Karpas-422 (cell line): ENCODE measurements around the gene TNIP2. TPM values are rescaled to one million over a fixed set of nuclear protein-coding genes. Genes with fewer than 3 reads are reported as not detected.

Experiments used
- DNase-seq: peaks from one replicate; pipeline ENCODE4 v3.0.0-alpha.2; 2015
- H2AFZ ChIP-seq: fragments of 200-600 bp; sonication (generic); 2 replicates; pipeline ENCODE4 v1.6.1; 2014; ENCODE audit warnings: antibody characterized with exemption, low read length, mixed read lengths
- H3K27ac ChIP-seq: fragments of 200-600 bp; sonication (generic); 2 replicates; pipeline ENCODE4 v1.5.1; 2014; ENCODE audit warnings: mild to moderate bottlenecking, low read length, moderate library complexity
- H3K27me3 ChIP-seq: fragments of 200-600 bp; sonication (generic); 2 replicates; pipeline ENCODE4 v1.6.1; 2014; ENCODE audit warnings: low read length, mixed read lengths
- H3K36me3 ChIP-seq: fragments of 200-600 bp; sonication (generic); 2 replicates; pipeline ENCODE4 v1.6.1; 2014; ENCODE audit warnings: low read length, mixed read lengths; ENCODE audit not compliant: insufficient read depth
- H3K4me1 ChIP-seq: fragments of 200-600 bp; sonication (generic); 2 replicates; pipeline ENCODE4 v1.6.1; 2014; ENCODE audit warnings: mild to moderate bottlenecking, low read length, mixed read lengths
- H3K4me2 ChIP-seq: fragments of 200-600 bp; sonication (generic); 2 replicates; pipeline ENCODE4 v1.6.1; 2014; ENCODE audit warnings: low read length, low read depth, mild to moderate bottlenecking; ENCODE audit not compliant: poor library complexity, severe bottlenecking
- H3K4me3 ChIP-seq: fragments of 200-600 bp; sonication (generic); 2 replicates; pipeline ENCODE4 v1.5.1; 2014; ENCODE audit warnings: mild to moderate bottlenecking, antibody characterized with exemption, low read length, mixed read lengths
- H3K79me2 ChIP-seq: fragments of 200-600 bp; sonication (generic); 2 replicates; pipeline ENCODE4 v1.6.1; 2014; ENCODE audit warnings: mild to moderate bottlenecking, low read length, mixed read lengths
- H3K9ac ChIP-seq: fragments of 200-600 bp; sonication (generic); 2 replicates; pipeline ENCODE4 v1.6.0; 2014; ENCODE audit warnings: low read length
- H3K9me2 ChIP-seq: fragments of 200-600 bp; sonication (generic), shearing (Covaris generic); replicated peaks from 2 replicates; pipeline ENCODE4 v1.6.0; 2014; ENCODE audit warnings: mild to moderate bottlenecking, low read length, moderate library complexity; ENCODE audit not compliant: insufficient read depth
- H3K9me3 ChIP-seq: fragments of 300-700, 200-600 bp; sonication (generic); 2 replicates; pipeline ENCODE4 v1.6.1; 2014; ENCODE audit warnings: low read length, mixed read lengths
- H4K20me1 ChIP-seq: fragments of 200-600 bp; sonication (generic); 2 replicates; pipeline ENCODE4 v1.6.1; 2014; ENCODE audit warnings: mild to moderate bottlenecking, antibody characterized with exemption, low read length, low read depth; ENCODE audit not compliant: insufficient read depth
- total RNA-seq: library from RNA; depleted of rRNA; stranded (reverse); fragments of >200 nt; shearing (Covaris generic); gene quantifications from 2 replicates; pipeline ENCODE4 v1.2.3, GENCODE V29; 2014; ENCODE audit warnings: low replicate concordance

The TNIP2 gene
- total RNA-seq, 1 experiment from 2014 or later = 30.6 TPM

DNA sequence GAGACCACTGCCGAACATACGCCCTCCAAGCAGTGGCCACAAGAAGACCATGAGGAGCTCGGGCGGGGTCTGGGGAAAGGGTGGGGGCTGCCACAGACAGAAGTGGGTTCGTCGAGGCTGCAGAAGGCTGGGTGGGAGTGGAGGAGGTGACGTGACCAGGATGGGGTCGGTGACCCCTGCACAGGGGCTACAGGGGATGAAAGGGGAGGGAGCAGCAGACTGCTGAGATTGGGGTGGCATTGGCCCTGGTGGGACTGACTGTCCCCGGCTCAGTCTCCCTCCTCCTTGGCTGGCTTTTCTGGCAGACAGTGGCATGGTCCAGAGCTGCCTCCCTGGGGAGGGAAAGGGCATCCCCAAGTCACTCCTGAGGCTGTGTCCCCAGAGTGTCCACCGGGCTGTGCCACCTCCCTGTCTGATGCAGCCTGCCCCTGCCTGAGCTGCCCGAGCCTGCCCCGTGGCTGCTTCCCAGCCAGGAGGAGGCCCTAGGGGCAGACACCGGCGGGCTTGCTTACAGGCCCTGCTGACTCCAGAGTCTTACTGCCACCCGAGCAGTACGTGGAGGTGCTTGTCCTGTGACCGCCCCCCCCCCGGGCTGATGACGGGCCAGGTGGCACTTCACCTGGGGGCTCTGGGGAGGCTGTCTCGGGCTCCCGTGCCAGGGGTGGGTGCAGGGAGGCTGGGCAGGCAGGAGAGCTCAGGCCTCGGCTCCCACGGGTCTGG lies 44.0 kb upstream of the TNIP2 start:
- Histone ChIP-seq H3K4me3 (no peak overlapping the region), H3K4me1 (peaks cover 29% of the 10 kb centered on the region), H3K36me3 (no peaks in the 10 kb centered on the region), H3K79me2 (no peaks in the 10 kb centered on the region), H4K20me1 (peaks cover 8% of the 10 kb centered on the region; the same call in 1 of the 2 replicates), H3K9me3 (no peaks in the 10 kb centered on the region), H3K9me2 (no peaks in the 10 kb centered on the region), H3K27me3 (no peaks in the 10 kb centered on the region), H3K9ac (no peak overlapping the region), H3K27ac (no peak overlapping the region), H2AFZ (no peak overlapping the region), H3K4me2 (no peak overlapping the region)
- DNase-seq = no peak

DNA sequence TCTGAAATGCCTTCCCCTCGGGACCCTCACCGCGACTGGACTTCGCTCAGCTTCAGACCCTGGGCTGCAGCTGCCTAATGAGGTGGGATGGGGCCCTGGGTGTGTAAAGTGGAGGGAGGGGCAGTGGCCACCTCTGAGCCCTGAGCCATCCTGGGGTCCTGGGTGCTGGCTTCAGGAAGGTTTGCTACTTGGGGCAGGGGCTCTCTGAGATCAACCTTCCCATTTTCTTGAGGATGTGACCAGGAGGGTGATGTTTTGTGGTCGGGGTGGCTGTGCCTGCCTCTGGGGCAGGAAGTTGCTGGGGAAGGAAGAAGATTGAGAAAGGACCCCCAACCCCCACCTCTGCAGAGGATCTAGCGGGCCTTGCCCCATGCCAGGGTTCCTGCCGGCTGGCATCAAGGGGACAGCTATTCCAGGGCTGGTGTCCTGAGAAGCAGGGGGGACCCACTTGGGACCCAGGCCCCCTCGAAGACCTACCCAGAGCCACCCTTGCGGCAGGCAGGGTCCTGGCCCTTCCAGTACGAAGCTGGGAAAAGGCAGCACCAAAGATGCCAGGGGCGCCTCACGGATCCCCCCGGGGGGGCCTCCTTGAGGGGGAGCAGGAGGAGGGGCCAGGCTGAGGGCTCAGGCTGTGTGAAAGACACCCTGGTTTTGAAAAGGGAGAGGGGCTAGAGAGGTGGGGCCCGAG lies 43.2 kb upstream of the TNIP2 start:
- Histone ChIP-seq H3K36me3 (no peaks in the 10 kb centered on the region), H3K9ac (no peak overlapping the region), H3K4me3 (no peak overlapping the region), H2AFZ (no peak overlapping the region), H4K20me1 (peaks cover 8% of the 10 kb centered on the region; the same call in 1 of the 2 replicates), H3K9me3 (no peaks in the 10 kb centered on the region), H3K4me1 (peaks cover 22% of the 10 kb centered on the region), H3K79me2 (no peaks in the 10 kb centered on the region), H3K4me2 (peak overlapping the region; percentile 17), H3K27me3 (no peaks in the 10 kb centered on the region), H3K27ac (no peak overlapping the region), H3K9me2 (no peaks in the 10 kb centered on the region)
- DNase-seq = no peak

DNA sequence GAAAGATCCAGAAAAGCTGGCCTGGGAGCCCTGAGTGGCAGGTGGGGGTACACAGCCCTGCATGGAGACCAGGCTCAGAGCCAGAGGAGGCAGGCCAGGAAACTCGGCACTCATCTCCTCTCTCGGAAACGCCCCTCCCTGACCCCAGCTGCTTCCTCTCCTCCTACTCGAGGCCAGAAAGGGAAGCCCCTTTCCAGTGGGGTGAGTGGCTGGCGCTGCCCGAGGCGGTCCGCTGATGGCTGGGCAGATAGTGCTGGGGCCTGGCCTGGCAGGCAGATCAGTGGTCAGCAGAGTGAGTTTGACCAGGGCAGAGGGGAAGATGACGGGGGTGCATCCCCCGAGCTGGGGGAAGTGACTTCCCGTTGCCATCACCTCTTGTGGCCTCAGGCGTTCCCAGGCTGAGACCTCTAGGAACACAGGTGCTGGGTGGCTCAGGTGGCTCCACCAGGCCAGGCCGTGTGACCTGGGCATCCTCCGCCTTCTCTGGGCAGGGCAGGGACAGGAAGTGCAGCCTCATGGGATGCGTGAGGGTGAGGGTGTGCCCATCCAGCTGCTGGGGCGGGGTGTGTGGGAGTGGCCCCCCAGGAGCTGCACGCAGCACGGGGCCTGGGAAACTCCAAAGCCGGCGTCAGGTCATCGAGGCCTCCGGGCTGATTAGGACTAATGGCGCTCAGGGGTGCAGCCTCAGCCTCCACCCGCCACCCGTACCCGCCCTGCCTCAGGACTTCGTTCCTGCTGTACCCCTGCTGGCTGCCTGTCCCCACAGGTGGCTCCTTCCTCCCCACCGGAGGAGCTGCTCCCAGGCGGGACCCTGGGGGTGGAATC lies 42.5 kb upstream of the TNIP2 start:
- DNase-seq = no peak
- Histone ChIP-seq H3K36me3 (no peaks in the 10 kb centered on the region), H3K79me2 (no peaks in the 10 kb centered on the region), H3K9me2 (no peaks in the 10 kb centered on the region), H3K4me3 (no peak overlapping the region), H3K9ac (no peak overlapping the region), H2AFZ (no peak overlapping the region), H3K27me3 (no peaks in the 10 kb centered on the region), H3K9me3 (no peaks in the 10 kb centered on the region), H3K4me1 (peaks cover 26% of the 10 kb centered on the region), H3K27ac (no peak overlapping the region), H4K20me1 (peaks cover 16% of the 10 kb centered on the region), H3K4me2 (peak overlapping the region; percentile 17)

DNA sequence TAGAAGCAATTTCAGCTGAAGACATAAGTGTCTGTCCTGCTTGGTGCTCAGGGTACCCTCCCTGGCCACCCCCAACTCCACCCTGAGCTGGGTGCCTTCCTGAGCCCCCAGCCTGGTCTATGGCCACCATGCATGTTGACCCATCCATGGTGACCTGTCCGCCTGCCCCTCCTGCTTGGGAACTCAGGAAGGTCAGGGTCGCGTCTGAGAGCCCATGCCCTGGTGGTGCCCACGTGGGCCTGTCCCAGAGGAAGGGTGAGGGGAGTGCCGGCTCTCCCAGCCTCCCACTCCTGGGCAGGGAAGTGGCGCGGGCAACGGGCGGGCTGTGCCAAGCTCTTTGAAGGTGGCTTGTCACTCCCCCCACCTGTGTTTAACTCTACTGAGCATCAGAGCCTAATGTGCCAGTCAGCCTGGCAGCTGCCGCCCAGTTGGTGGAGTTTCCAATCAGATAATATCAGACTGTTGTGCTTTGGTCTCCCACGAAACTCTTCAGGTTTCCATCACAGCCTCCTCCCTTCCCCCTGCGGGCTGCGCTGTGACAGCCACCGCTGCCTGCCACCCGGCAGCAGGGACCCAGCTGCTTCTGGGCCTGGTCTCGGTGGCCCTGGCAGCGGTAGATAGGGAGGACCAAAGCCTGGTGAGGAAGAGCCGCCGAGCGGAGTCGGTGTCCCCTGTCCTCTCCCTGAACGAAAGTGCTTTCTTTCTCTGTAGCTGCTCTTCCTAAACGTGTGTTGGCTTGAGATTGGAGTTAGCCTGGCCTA lies 41.6 kb upstream of the TNIP2 start:
- Histone ChIP-seq H3K4me2 (no peak overlapping the region), H3K36me3 (no peaks in the 10 kb centered on the region), H3K4me1 (peaks cover 32% of the 10 kb centered on the region), H2AFZ (no peak overlapping the region), H3K9ac (no peak overlapping the region), H3K9me2 (no peaks in the 10 kb centered on the region), H3K27me3 (no peaks in the 10 kb centered on the region), H3K4me3 (no peak overlapping the region), H3K9me3 (no peaks in the 10 kb centered on the region), H3K79me2 (no peaks in the 10 kb centered on the region), H3K27ac (no peak overlapping the region), H4K20me1 (peaks cover 17% of the 10 kb centered on the region)
- DNase-seq = no peak

DNA sequence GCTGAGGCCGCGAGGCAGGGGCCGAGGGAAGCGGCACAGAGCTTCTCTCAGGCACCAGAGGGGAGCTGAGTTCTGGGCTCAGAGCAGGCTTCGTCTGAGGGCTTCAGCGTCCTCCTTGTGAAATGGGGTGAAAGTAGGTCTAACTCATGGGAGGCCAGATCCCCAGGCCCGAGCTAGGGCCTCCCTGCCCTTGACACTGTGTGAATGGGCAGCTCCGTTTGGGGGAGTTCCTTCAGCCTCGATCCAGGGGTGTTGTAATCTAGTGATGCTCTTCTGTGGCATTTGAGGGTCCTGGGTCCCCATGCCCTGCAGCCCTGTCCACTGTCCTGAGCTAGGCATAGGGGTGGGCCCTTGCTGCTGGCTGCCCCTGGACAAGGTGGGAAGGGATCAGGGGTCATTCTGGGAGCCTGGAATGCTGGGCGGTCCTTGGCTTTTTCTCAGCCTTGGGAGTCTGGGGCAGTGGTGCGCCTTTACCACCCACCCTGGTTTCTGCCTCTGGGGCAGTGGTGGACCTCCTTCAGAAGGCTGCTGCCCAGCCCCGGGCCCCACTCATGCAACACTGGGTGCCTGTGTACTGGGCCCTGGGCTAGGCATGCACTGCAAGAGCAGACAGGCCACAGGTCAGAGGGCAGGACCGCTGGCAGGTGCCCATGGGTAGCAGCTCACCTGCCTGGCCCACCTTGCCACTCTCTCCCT lies 40.9 kb upstream of the TNIP2 start:
- H3K79me2 ChIP-seq = no peaks in the 10 kb centered on the region
- H3K27me3 ChIP-seq = no peaks in the 10 kb centered on the region
- H3K9me3 ChIP-seq = no peaks in the 10 kb centered on the region
- DNase-seq = no peak
- H3K4me2 ChIP-seq = no peak overlapping the region
- H3K9ac ChIP-seq = no peak overlapping the region
- no peak overlapping the region for H3K27ac ChIP-seq
- no peak overlapping the region for H2AFZ ChIP-seq
- H3K4me1 ChIP-seq = peaks cover 38% of the 10 kb centered on the region
- H4K20me1 ChIP-seq = peaks cover 17% of the 10 kb centered on the region
- no peak overlapping the region for H3K4me3 ChIP-seq
- no peaks in the 10 kb centered on the region for H3K36me3 ChIP-seq
- H3K9me2 ChIP-seq = no peaks in the 10 kb centered on the region

DNA sequence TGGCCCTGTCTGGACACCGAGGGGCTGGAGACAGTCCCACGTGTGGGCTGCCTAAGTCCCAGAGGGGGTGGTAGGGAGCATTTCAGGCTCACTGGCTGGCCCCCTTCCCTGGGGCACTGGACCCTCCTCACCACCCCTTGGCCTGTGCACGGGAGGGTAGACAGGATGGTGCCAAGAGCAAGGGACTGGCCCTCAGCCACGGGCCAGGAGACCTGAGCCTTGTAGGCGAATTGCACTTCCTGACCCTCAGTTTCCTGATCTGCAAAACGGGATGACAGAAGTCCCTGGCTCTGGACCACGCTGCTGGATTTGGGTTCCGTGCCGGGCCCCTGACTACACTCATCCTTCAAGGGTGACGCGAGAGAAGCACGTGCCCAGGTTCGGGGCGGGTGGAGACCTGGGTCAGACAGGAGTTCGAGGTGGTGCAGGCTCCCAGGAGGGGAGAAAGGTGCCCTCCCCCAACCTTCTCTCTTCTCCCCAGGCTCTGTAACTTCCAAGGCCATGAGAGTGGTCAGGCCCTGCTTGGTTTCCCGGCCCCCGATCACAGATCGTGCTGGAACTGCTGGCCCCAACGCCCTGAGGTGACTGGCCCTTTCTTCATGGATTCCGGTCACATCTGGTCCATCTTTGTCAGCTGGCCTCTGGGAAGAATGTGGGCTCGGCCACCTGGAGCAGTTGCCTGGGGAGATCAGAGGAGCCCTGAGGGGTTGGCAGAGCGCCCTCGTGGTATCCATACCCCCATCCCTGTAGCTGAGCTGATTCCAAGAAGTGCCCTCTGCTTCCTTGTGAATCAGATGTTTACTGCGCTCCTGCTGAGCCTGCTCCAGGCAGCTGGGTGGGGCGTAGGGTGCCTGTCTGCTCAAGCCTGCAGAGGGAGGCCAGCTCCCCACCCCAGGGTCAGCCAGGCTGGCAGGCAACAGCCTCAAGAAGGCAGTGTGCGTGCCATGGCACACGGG lies 40.0 kb upstream of the TNIP2 start:
- H3K9me2 ChIP-seq = no peaks in the 10 kb centered on the region
- H3K4me1 ChIP-seq = peaks cover 33% of the 10 kb centered on the region
- no peaks in the 10 kb centered on the region for H3K79me2 ChIP-seq
- no peaks in the 10 kb centered on the region for H3K27me3 ChIP-seq
- no peak overlapping the region for H3K27ac ChIP-seq
- H3K36me3 ChIP-seq = no peaks in the 10 kb centered on the region
- H3K9me3 ChIP-seq = no peaks in the 10 kb centered on the region
- no peak overlapping the region for H3K9ac ChIP-seq
- H3K4me2 ChIP-seq = no peak overlapping the region
- DNase-seq = no peak
- H3K4me3 ChIP-seq = no peak overlapping the region
- peaks cover 20% of the 10 kb centered on the region for H4K20me1 ChIP-seq
- H2AFZ ChIP-seq = no peak overlapping the region
